Measurements from ENCODE around the gene VAV2.

GRCh38 chr9:133968428-133968827, 23.7 kb downstream of the VAV2 start:
- TF ChIP-seq ZBTB7A (IDR thresholded peaks at IDR 0.05; ENCODE audit: low read depth) (no peak), YY1 (IDR thresholded peaks at IDR 0.05; ENCODE audit: low read depth) (no peak), MAX (IDR thresholded peaks at IDR 0.05) (no peak), EP300 (IDR thresholded peaks at IDR 0.05; ENCODE audit: borderline replicate concordance) (no peak), TCF12 (IDR thresholded peaks at IDR 0.05; ENCODE audit: low read depth) (no peak), REST (IDR thresholded peaks at IDR 0.05; ENCODE audit: low read depth) (no peak), RAD21 (IDR thresholded peaks at IDR 0.05; ENCODE audit: low read depth) (no peak), NFIC (IDR thresholded peaks at IDR 0.05) (no peak), FOXM1 (IDR thresholded peaks at IDR 0.05; ENCODE audit: borderline replicate concordance, low read depth) (no peak), CEBPB (IDR thresholded peaks at IDR 0.05) (no peak)
